B cell (primary cell): ENCODE measurements around the gene DOCK1. TPM values are rescaled to one million over a fixed set of nuclear protein-coding genes. Genes with fewer than 3 reads are reported as not detected.

Experiments
- ATAC-seq: fragments of 200-7000 bp; cut with Tn5 transposase; one replicate; pipeline ENCODE4 v1.10.0; 2021; ENCODE audit warnings: low read depth, mild to moderate bottlenecking, moderate number of reproducible peaks, moderate library complexity
- CTCF ChIA-PET: fragments of 350-600 bp; sonication (Branson Sonifier 250); formaldehyde crosslinking; loops from one replicate; lab custom pipeline; 2021; ENCODE audit warnings: antibody characterized with exemption, inconsistent platforms; lab: Charles Lee
- POLR2A ChIA-PET: fragments of 350-600 bp; sonication (Branson Sonifier 250); formaldehyde crosslinking; loops from one replicate; lab custom pipeline; 2021; ENCODE audit warnings: antibody characterized with exemption; lab: Charles Lee
- DNase-seq: peaks from one replicate; pipeline ENCODE4 v3.0.0; 2013
- H2AFZ ChIP-seq: 2 replicates; pipeline ENCODE4 v1.6.1; 2012; ENCODE audit warnings: mild to moderate bottlenecking, low read depth, low read length; ENCODE audit not compliant: insufficient read depth, poor library complexity, severe bottlenecking
- H3K27ac ChIP-seq, 2 donors: 1 replicate in 1 of 2; 2 replicates in 1 of 2; pipeline ENCODE4 v1.5.1; 2012 to 2013; ENCODE audit warnings: low read length in 2 of 2, mild to moderate bottlenecking in 2 of 2, moderate library complexity in 1 of 2
- H3K27me3 ChIP-seq, 4 experiments: fragments of 200-600 bp in 1 of 4; sonication (generic) in 1 of 4; replicated peaks in 1 of 4; 1 replicate in 2 of 4; 2 replicates in 2 of 4; pipeline versions ENCODE4 v1.6.1 to v1.7.0; 2013 to 2016; ENCODE audit warnings: low read length in 3 of 4, mild to moderate bottlenecking in 2 of 4, mixed read lengths in 1 of 4, moderate library complexity in 1 of 4; ENCODE audit not compliant: insufficient read depth in 4 of 4, control insufficient read depth in 3 of 4; ENCODE audit errors: control extremely low read depth in 1 of 4
- H3K36me3 ChIP-seq, 2 experiments: replicated peaks in 1 of 2; 1 replicate in 1 of 2; 2 replicates in 1 of 2; pipeline versions ENCODE4 v1.6.1 to v1.7.1; 2013; ENCODE audit warnings: low read length in 1 of 2; ENCODE audit not compliant: insufficient read depth in 2 of 2, control insufficient read depth in 1 of 2; ENCODE audit errors: control extremely low read depth in 1 of 2, extremely low read depth in 1 of 2
- H3K4me1 ChIP-seq, 2 donors: fragments of 200-600 bp in 1 of 2; sonication (generic) in 1 of 2; 1 replicate in 1 of 2; 2 replicates in 1 of 2; pipeline versions ENCODE4 v1.5.1 to v1.6.1; 2013 to 2017; ENCODE audit warnings: low read length in 2 of 2; ENCODE audit not compliant: control insufficient read depth in 2 of 2, insufficient read depth in 2 of 2
- H3K4me2 ChIP-seq: replicated peaks from 2 replicates; pipeline ENCODE3; 2012; ENCODE audit warnings: mild to moderate bottlenecking, low read depth, low read length; ENCODE audit not compliant: poor library complexity, severe bottlenecking
- H3K4me3 ChIP-seq, 5 experiments: fragments of 200-600 bp in 1 of 5; sonication (generic) in 1 of 5; 1 replicate in 3 of 5; 2 replicates in 2 of 5; pipeline versions ENCODE4 v1.5.1 to v1.7.0; 2011 to 2016; ENCODE audit warnings: low read length in 4 of 5, mild to moderate bottlenecking in 4 of 5, low read depth in 2 of 5, control low read depth in 1 of 5, moderate library complexity in 1 of 5; ENCODE audit not compliant: insufficient read depth in 1 of 5; ENCODE audit errors: control extremely low read depth in 1 of 5, extremely low read depth in 1 of 5
- H3K79me2 ChIP-seq: fragments of 200-600 bp; sonication (generic); one replicate; pipeline ENCODE4 v1.6.0; 2016; ENCODE audit warnings: low read length; ENCODE audit not compliant: control insufficient read depth, insufficient read depth
- H3K9ac ChIP-seq: fragments of 200-600 bp; sonication (generic); 2 replicates; pipeline ENCODE4 v1.6.1; 2017; ENCODE audit warnings: mild to moderate bottlenecking, low read length, moderate library complexity
- H3K9me3 ChIP-seq, 3 donors: one replicate each; pipeline versions ENCODE4 v1.6.1 to v1.7.1; 2013; ENCODE audit warnings: low read length in 2 of 3; ENCODE audit not compliant: control insufficient read depth in 2 of 3, insufficient read depth in 1 of 3; ENCODE audit errors: control extremely low read depth in 1 of 3
- H4K20me1 ChIP-seq: 2 replicates; pipeline ENCODE4 v1.6.0; 2012; ENCODE audit warnings: mild to moderate bottlenecking, low read length; ENCODE audit not compliant: insufficient read depth, control insufficient read depth, poor library complexity, severe bottlenecking
- H3K27ac Mint-ChIP-seq: one replicate; pipeline ENCODE4 v1.8.0; 2021; ENCODE audit warnings: mixed read lengths
- H3K27me3 Mint-ChIP-seq: one replicate; pipeline ENCODE4 v1.8.0; 2021; ENCODE audit warnings: mixed read lengths
- H3K4me1 Mint-ChIP-seq: one replicate; pipeline ENCODE4 v1.8.0; 2021; ENCODE audit warnings: mixed read lengths
- H3K4me3 Mint-ChIP-seq: one replicate; pipeline ENCODE4 v1.8.0; 2021; ENCODE audit warnings: mixed read lengths
- H3K9me3 Mint-ChIP-seq: one replicate; pipeline ENCODE4 v1.8.0; 2022; ENCODE audit warnings: mixed read lengths; ENCODE audit not compliant: insufficient read depth
- EZH2 ChIP-seq: IDR thresholded peaks from 2 replicates; pipeline ENCODE4 v1.6.1; 2012; ENCODE audit warnings: borderline replicate concordance, low read depth, mild to moderate bottlenecking, moderate library complexity, low read length; ENCODE audit not compliant: insufficient read depth, poor library complexity, severe bottlenecking
- WGBS: methylation state at CpG from one replicate; pipeline ENCODE4 v1.1.5; 2013; ENCODE audit warnings: missing lambda C conversion rate; ENCODE audit not compliant: insufficient coverage; 5-methylcytosine and 5-hydroxymethylcytosine counted together
- intact Hi-C: fragments of 100-400 bp; cut with micrococcal nuclease; formaldehyde crosslinking; loops from one replicate; pipeline ENCODE4 v1.10.0; 2022
- polyA plus RNA-seq: library from polyadenylated mRNA; depleted of rRNA; stranded (reverse); fragments of >200 nt; gene quantifications from 2 replicates; pipeline ENCODE4 v1.2.3, GENCODE V29; 2012
- total RNA-seq, 2 donors: library from RNA; stranded (reverse); fragments of 120-200 nt in 1 of 2; gene quantifications; 1 replicate in 1 of 2; 2 replicates in 1 of 2; pipeline versions ENCODE4 v1.2.3 to v1.2.4, GENCODE V29; 2013 to 2022
- TF ChIP-seq, protein P1 (sequence below): fragments of 200-600 bp; IDR thresholded peaks from one replicate; pipeline ENCODE4 v1.8.0; 2022; ENCODE audit warnings: antibody characterized with exemption, mild to moderate bottlenecking

The DOCK1 gene
- total and polyA plus RNA-seq, 2 donors (not counting 1 experiment from before 2014, with no cell fraction given), result not detected

DNA sequence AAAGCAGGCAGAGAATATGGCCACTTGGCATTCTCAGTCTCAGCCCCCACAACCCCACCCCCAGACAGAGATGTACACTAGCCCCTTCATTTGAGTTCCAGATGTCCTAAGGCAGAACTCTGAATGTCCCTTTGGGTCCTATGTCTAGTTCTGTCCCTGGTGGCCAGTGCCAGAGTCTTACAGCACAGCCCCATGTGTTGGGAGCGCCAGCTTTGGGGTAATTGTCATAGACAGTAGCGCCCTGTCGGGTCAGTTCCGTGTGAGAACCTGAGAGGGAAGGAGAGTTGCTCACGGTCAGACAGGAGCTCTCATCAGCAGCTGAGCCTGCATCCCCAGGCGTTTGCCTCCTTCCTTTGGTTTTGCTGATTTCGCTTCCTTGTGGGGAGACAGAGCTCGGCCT, 386.1 kb downstream of the DOCK1 start:
- peaks cover 6% of the 10 kb centered on the region for H3K9me3 Mint-ChIP-seq
- ChIA-PET CTCF (no interaction called here), POLR2A (no interaction called here)
- H3K4me3 ChIP-seq, result no peak overlapping the region
- H2AFZ ChIP-seq, result no peak overlapping the region
- WGBS, result 89% methylated on average over 7 of the region's 8 CpGs
- no peak overlapping the region for H3K4me2 ChIP-seq
- no peaks in the 10 kb centered on the region for H3K36me3 ChIP-seq
- H4K20me1 ChIP-seq, result no peaks in the 10 kb centered on the region
- H3K4me1 Mint-ChIP-seq, result no peaks in the 10 kb centered on the region
- H3K4me1 ChIP-seq, result no peaks in the 10 kb centered on the region
- no peaks in the 10 kb centered on the region for H3K27me3 ChIP-seq
- H3K9me3 ChIP-seq, result peaks cover 0 to 16% (median 2%) of the 10 kb centered on the region in 3 donors
- no peak overlapping the region for H3K27ac Mint-ChIP-seq
- no peaks in the 10 kb centered on the region for H3K27me3 Mint-ChIP-seq
- no peak for TF ChIP-seq EZH2
- TF ChIP-seq, protein P1, sequence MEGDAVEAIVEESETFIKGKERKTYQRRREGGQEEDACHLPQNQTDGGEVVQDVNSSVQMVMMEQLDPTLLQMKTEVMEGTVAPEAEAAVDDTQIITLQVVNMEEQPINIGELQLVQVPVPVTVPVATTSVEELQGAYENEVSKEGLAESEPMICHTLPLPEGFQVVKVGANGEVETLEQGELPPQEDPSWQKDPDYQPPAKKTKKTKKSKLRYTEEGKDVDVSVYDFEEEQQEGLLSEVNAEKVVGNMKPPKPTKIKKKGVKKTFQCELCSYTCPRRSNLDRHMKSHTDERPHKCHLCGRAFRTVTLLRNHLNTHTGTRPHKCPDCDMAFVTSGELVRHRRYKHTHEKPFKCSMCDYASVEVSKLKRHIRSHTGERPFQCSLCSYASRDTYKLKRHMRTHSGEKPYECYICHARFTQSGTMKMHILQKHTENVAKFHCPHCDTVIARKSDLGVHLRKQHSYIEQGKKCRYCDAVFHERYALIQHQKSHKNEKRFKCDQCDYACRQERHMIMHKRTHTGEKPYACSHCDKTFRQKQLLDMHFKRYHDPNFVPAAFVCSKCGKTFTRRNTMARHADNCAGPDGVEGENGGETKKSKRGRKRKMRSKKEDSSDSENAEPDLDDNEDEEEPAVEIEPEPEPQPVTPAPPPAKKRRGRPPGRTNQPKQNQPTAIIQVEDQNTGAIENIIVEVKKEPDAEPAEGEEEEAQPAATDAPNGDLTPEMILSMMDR, result no peak
- ATAC-seq (no peak), DNase-seq (no peak)
- H3K27ac ChIP-seq, result no peak overlapping the region
- no peak overlapping the region for H3K4me3 Mint-ChIP-seq
- no peak overlapping the region for H3K9ac ChIP-seq
- intact Hi-C loops, result no loop called here
- H3K79me2 ChIP-seq, result no peaks in the 10 kb centered on the region

DNA sequence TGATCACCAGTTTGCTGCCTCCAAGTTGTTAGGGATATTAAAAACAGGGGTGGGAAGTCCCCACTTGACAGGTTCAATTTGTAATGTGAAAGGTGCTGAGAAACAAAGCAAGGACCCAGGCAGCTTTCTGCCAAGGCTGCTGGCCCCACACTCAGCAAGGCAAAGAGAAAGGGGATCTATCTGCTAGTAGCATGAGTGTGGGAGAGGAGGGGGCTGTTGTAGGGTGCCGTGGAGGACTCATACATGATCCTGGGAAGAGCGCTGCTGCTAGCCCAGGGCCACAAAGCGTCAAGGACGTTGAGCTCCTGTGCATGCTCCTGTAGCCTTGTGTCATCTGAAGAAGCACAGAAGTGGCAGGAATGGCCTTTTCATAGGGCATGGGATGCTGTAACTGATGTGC, 387.7 kb downstream of the DOCK1 start:
- no peak overlapping the region for H2AFZ ChIP-seq
- ATAC-seq, result no peak
- intact Hi-C loops, result no loop called here
- H3K4me1 ChIP-seq, result no peaks in the 10 kb centered on the region
- H3K4me2 ChIP-seq, result no peak overlapping the region
- no peaks in the 10 kb centered on the region for H3K27me3 ChIP-seq
- no peaks in the 10 kb centered on the region for H3K27me3 Mint-ChIP-seq
- no peak overlapping the region for H3K27ac ChIP-seq
- 88% methylated on average over 4 of the region's 4 CpGs for WGBS
- H3K9me3 ChIP-seq, result peaks cover 0 to 11% (median 2%) of the 10 kb centered on the region in 3 donors
- H3K27ac Mint-ChIP-seq, result no peak overlapping the region
- no peak overlapping the region for H3K4me3 ChIP-seq
- no peaks in the 10 kb centered on the region for H4K20me1 ChIP-seq
- TF ChIP-seq, protein P1, result no peak
- TF ChIP-seq EZH2, result no peak
- DNase-seq, result no peak
- H3K4me3 Mint-ChIP-seq, result no peak overlapping the region
- ChIA-PET POLR2A (no interaction called here), CTCF (no interaction called here)
- H3K9me3 Mint-ChIP-seq, result peaks cover 8% of the 10 kb centered on the region
- H3K79me2 ChIP-seq, result no peaks in the 10 kb centered on the region
- H3K4me1 Mint-ChIP-seq, result no peaks in the 10 kb centered on the region
- H3K9ac ChIP-seq, result no peak overlapping the region
- no peaks in the 10 kb centered on the region for H3K36me3 ChIP-seq
